ENCODE results near the gene SLC25A42. TPM values are rescaled to one million over a fixed set of nuclear protein-coding genes. Genes with fewer than 3 reads are reported as not detected.

SLC25A42 gene
- total and polyA plus RNA-seq, 2 of the 13 experiments (the other 11 are each of a cell fraction or from before 2014, with no cell fraction given): 12.8 to 18.3 TPM

DNA sequence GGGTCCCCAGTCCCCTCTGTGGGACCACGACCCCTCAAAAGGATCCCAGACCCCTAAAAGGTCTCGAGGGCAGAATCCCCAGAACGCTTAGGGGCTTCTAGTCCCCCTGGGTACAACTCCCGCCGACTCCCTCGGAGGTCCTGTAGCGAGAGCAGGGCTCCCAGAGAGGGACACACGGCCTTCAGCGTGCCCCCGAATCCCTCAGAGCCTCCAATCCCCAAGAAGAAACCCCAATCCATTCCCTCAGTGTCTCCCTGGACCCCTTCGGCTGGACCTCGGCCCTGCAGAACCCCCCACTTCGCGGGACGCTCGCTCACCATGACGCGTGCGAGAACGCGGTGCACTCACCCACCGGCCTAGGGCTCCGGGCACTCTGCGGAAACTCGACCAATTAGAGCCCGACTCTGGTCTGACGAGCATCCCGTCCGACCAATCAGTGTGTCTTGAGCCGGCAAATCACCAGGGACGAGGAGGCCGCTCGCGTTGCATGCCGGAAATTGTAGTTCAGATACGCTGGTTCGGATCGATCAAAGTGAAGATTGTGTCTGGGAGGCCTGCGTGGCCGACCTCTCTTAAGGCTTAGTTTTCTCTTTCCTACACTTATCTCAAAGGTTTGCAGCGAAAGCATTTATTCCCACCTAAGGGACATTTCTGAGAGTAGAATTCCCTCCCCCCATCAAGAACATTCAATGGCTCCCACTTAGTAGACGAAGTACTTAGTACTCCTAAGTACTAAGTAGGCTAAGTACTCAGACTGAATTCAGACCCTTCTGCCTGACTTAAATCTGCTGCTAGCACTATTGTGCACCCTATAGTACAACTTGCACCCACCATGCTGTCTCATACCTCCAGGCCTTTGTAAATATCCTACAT is 74.6 kb downstream of the SLC25A42 start, which contains the start of gene TMEM161A (continued):
- TF ChIP-seq, protein P1, sequence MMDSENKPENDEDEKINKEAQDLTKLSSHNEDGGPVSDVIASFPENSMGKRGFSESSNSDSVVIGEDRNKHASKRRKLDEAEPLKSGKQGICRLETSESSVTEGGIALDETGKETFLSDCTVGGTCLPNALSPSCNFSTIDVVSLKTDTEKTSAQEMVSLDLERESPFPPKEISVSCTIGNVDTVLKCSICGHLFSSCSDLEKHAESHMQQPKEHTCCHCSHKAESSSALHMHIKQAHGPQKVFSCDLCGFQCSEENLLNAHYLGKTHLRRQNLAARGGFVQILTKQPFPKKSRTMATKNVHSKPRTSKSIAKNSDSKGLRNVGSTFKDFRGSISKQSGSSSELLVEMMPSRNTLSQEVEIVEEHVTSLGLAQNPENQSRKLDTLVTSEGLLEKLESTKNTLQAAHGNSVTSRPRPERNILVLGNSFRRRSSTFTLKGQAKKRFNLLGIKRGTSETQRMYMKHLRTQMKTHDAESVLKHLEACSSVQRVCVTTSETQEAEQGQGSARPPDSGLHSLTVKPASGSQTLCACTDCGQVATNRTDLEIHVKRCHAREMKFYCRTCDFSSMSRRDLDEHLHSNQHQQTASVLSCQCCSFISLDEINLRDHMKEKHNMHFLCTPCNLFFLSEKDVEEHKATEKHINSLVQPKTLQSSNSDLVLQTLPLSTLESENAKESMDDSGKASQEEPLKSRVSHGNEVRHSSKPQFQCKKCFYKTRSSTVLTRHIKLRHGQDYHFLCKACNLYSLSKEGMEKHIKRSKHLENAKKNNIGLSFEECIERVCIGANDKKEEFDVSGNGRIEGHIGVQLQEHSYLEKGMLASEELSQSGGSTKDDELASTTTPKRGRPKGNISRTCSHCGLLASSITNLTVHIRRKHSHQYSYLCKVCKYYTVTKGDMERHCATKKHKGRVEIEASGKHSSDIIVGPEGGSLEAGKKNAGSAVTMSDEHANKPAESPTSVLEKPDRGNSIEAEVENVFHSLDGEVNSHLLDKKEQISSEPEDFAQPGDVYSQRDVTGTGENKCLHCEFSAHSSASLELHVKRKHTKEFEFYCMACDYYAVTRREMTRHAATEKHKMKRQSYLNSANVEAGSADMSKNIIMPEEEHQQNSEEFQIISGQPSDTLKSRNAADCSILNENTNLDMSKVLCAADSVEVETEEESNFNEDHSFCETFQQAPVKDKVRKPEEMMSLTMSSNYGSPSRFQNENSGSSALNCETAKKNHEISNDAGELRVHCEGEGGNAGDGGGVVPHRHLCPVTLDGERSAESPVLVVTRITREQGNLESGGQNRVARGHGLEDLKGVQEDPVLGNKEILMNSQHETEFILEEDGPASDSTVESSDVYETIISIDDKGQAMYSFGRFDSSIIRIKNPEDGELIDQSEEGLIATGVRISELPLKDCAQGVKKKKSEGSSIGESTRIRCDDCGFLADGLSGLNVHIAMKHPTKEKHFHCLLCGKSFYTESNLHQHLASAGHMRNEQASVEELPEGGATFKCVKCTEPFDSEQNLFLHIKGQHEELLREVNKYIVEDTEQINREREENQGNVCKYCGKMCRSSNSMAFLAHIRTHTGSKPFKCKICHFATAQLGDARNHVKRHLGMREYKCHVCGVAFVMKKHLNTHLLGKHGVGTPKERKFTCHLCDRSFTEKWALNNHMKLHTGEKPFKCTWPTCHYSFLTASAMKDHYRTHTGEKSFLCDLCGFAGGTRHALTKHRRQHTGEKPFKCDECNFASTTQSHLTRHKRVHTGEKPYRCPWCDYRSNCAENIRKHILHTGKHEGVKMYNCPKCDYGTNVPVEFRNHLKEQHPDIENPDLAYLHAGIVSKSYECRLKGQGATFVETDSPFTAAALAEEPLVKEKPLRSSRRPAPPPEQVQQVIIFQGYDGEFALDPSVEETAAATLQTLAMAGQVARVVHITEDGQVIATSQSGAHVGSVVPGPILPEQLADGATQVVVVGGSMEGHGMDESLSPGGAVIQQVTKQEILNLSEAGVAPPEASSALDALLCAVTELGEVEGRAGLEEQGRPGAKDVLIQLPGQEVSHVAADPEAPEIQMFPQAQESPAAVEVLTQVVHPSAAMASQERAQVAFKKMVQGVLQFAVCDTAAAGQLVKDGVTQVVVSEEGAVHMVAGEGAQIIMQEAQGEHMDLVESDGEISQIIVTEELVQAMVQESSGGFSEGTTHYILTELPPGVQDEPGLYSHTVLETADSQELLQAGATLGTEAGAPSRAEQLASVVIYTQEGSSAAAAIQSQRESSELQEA (CRISPR knock-in tag; IDR thresholded peaks at IDR 0.05; ENCODE audit: not compliant biosample characterization): peak; percentile 61
- TF ChIP-seq MED1 (CRISPR knock-in tag; IDR thresholded peaks at IDR 0.05): peak; percentile 46; the same call in 1 of the 2 replicates
- 0 out of 2 replicates have a peak, but pooled peaks have one; percentile 18 for TF ChIP-seq RCOR2 (CRISPR knock-in tag; IDR thresholded peaks at IDR 0.05)
- TF ChIP-seq, protein P2, sequence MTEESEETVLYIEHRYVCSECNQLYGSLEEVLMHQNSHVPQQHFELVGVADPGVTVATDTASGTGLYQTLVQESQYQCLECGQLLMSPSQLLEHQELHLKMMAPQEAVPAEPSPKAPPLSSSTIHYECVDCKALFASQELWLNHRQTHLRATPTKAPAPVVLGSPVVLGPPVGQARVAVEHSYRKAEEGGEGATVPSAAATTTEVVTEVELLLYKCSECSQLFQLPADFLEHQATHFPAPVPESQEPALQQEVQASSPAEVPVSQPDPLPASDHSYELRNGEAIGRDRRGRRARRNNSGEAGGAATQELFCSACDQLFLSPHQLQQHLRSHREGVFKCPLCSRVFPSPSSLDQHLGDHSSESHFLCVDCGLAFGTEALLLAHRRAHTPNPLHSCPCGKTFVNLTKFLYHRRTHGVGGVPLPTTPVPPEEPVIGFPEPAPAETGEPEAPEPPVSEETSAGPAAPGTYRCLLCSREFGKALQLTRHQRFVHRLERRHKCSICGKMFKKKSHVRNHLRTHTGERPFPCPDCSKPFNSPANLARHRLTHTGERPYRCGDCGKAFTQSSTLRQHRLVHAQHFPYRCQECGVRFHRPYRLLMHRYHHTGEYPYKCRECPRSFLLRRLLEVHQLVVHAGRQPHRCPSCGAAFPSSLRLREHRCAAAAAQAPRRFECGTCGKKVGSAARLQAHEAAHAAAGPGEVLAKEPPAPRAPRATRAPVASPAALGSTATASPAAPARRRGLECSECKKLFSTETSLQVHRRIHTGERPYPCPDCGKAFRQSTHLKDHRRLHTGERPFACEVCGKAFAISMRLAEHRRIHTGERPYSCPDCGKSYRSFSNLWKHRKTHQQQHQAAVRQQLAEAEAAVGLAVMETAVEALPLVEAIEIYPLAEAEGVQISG (CRISPR knock-in tag; IDR thresholded peaks at IDR 0.05): peak; percentile 73
- no peak for TF ChIP-seq DR1 (CRISPR knock-in tag; IDR thresholded peaks at IDR 0.05)
- no peak for TF ChIP-seq SIX1 (CRISPR knock-in tag; IDR thresholded peaks at IDR 0.05; ENCODE audit: borderline replicate concordance)
- TF ChIP-seq RORA (CRISPR knock-in tag; IDR thresholded peaks at IDR 0.05): no peak
- no peak for TF ChIP-seq ZNF749 (CRISPR knock-in tag; IDR thresholded peaks at IDR 0.05; ENCODE audit: borderline replicate concordance)
- no peak for TF ChIP-seq ZSCAN22 (CRISPR knock-in tag; IDR thresholded peaks at IDR 0.05)
- TF ChIP-seq ZNF367 (CRISPR knock-in tag; IDR thresholded peaks at IDR 0.05; ENCODE audit: borderline replicate concordance): no peak
- no peak for TF ChIP-seq CENPX (CRISPR knock-in tag; IDR thresholded peaks at IDR 0.05)

All from HepG2 (cell line).